GM21526 (cell line): ENCODE results near the gene MEIOSIN.
"Not testable (repeated sequence)": the region's sequence is repeated elsewhere in the genome, so short reads cannot be mapped to it uniquely, and the experiment has no call there.

Source experiments
- ATAC-seq: cut with Tn5 transposase; IDR thresholded peaks from one replicate; pipeline ENCODE4 v1.9.1; 2021; ENCODE audit warnings: moderate library complexity; ENCODE audit not compliant: unreplicated experiment, low FRiP score

Gene MEIOSIN

DNA sequence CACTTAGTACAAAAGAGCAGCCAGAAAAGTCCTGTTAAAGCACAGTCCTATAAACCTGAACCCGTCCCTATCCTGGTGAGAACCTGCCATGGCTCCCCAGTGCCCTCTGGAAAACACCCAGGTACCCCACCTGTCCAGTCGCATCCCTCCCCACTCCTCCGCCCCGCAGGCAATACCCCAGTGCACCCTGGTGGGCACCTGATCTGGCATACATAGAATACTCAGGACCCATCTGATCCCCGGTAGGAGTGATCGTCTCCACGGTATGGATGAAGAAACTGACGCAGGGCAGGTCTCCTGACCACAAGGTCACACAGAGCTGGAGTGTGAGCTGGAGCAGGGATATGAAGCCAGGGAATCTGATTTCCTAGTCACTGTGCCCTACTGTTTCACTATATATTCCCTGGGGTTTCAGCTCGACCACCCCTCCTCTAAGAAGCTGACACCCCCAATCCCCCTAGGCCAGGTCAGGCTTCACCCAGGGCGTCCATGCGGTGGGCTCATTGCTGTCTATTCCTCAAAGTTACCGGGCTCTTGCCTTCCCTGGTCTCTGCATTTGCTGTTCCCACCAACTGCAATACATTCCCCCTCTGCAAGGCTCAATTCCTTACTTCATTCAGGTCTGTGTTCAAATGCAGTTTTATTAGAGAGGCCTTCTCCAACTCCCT is 15.1 kb upstream of the MEIOSIN start:
- ATAC-seq = no peak

GRCh38 chr19:45720065-45720464 is 13.2 kb upstream of the MEIOSIN start:
- not testable (repeated sequence) for ATAC-seq

- ATAC-seq = not testable (repeated sequence)
Measured at GRCh38 chr19:45728683-45729082, 4.6 kb upstream of the MEIOSIN start.

DNA sequence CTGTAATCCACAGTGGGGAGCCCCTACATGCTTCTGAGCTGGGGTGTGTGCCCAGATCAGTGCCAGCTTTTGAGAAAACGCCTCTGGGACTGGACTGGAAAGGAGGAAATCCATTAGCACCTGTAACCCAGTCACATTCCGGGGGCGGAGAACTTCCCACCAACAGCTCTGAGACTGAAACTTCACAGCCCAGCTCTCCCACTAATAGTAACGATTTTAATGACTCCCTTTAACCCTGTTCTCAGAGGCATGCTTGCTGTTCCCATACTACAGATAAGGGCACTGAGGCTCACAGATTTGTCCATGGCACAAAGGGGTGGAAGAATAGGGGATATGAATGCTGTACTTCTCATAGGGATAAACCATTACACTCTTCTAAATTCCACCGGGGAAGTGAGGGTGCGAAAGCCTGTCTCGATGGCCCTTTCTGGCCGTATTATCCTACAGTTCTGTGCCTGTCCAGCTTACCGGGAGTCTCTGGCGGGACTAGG is 3.4 kb upstream of the MEIOSIN start:
- no peak for ATAC-seq

GRCh38 chr19:45730368-45731288 is 2.6 kb upstream of the MEIOSIN start, which contains the start of gene FBXO46:
TSS of gene FBXO46 (minus strand) at chr19:45730896. CDS start at chr19:45713495, 17,401 bp downstream.
- peak; percentile 67 for ATAC-seq

DNA sequence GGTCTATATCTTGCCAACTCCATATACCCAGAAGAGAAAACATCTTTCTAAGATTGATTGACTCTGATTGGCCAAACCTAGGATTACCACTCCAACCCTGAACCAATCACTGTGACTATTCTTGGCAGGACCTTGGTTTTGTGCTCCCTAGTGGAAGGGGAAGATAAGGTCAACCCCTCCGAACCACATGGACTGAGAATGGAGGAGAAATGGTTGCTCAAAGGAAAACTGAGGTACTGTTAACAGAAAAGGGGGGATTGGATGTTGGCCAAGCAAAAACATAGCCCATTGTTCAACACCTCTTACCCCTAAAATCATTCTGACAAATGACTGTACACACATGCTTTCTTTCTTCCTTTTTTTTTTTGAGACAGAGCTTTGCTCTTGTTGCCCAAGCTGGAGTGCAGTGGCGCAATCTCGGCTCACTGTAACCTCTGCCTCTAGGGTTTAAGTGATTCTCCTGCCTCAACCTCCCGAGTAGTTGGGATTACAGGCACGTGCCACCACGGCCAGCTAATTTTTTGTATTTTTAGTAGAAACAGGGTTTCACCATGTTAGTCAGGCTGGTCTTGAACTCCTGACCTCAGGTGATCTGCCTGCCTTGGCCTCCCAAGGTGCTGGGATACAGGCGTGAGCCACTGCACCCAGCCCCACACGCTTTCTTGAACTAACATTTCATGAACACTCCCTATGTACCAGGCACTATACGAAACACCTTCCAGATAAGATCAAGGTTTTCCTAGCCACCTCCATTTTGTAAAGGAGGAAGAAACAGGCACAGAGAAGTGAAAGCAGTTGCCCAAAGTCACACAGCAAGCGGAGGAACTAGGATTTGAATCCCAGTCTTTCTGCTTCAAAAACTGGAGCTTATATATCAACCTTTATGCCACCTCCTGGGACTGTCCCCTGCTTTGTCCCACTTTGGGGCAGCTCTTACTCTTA is 6.5 kb downstream of the MEIOSIN start:
- no peak for ATAC-seq

GRCh38 chr19:45742969-45743368 is 9.7 kb downstream of the MEIOSIN start:
- no peak for ATAC-seq

- ATAC-seq = no peak
Measured at GRCh38 chr19:45745606-45746005, 12.4 kb downstream of the MEIOSIN start.

- ATAC-seq = no peak
Measured at GRCh38 chr19:45746866-45747265, 13.6 kb downstream of the MEIOSIN start.

DNA sequence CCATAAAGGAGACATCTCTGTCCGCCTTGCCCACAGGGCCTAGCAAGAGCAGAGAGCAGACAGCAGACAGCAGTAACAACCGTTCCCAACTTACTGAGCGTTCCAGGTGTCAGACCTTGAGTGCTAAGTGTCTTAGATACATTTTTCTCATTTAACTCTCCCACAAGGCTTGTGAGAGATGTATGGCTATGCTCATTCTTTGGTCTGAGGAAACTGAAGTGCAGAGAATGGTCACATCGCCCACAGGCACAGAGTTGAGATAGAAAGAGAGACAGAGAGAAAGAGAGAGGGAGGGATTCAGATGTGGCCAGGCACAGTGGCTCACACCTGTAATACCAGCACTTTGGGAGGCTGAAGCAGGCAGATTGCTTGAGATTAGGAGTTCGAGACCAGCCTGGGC is 14.3 kb downstream of the MEIOSIN start:
- no peak for ATAC-seq

DNA sequence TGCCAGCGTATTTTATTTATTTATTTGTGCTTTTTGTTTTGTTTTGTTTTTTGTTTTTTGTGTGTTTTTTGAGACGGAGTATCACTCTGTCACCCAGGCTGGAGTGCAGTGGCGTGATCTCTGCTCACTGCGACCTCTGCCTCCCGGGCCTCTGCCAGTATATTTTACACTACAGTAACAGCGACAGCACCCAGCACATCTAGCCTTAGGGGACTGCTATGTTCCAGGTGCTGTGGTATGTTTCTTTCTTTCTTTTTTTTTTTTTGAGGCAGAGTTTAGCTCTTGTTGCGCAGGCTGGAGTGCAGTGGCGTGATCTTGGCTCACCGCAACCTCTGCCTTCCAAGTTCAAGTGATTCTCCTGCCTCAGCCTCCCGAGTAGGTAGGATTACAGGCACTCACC is 18.2 kb downstream of the MEIOSIN start:
- ATAC-seq = not testable (repeated sequence)

GRCh38 chr19:45752639-45753038 is 19.4 kb downstream of the MEIOSIN start:
- no peak for ATAC-seq

GRCh38 chr19:45753548-45753947 is 20.3 kb downstream of the MEIOSIN start:
- ATAC-seq = no peak

DNA sequence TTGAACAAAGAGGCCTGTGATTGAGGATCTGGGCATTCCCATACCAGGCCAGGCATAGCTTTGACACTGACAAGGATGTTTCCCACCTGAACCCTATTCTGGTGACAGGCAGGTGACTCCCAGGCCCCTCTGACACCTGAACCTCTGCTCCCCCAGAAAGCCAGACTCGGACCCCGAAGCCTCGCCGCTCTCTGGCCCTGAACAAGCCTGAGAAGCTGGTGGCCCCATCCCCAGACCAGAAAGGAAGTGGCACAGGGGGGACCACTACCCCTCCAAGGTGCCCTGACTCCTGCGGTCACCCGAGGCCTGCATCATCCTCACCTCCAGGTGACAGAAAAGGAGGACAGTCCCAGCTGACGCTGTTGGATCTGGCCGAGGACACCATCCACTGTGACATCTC is 21.1 kb downstream of the MEIOSIN start:
- ATAC-seq = no peak

DNA sequence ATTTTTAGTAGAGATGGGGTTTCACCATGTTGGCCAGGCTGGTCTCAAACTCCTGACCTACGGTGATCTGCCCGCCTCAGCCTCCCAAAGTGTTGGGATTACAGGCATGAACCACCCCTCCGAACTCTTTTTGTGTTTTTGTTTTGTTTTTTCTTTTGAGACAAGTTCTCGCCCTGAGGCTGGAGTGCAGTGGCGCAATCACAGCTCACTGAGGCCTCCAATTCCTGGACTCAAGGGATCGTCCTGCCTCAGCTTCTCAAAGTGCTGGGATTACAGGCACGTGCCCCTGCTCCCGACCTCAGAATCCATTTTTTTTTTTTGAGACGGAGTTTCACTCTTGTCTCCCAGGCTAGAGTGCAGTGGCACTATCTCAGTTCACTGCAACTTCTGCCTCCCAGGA is 24.5 kb downstream of the MEIOSIN start:
- no peak for ATAC-seq

- no peak for ATAC-seq
Measured at GRCh38 chr19:45758921-45759320, 25.7 kb downstream of the MEIOSIN start.

- no peak for ATAC-seq
Measured at GRCh38 chr19:45761714-45762113, 28.5 kb downstream of the MEIOSIN start.

DNA sequence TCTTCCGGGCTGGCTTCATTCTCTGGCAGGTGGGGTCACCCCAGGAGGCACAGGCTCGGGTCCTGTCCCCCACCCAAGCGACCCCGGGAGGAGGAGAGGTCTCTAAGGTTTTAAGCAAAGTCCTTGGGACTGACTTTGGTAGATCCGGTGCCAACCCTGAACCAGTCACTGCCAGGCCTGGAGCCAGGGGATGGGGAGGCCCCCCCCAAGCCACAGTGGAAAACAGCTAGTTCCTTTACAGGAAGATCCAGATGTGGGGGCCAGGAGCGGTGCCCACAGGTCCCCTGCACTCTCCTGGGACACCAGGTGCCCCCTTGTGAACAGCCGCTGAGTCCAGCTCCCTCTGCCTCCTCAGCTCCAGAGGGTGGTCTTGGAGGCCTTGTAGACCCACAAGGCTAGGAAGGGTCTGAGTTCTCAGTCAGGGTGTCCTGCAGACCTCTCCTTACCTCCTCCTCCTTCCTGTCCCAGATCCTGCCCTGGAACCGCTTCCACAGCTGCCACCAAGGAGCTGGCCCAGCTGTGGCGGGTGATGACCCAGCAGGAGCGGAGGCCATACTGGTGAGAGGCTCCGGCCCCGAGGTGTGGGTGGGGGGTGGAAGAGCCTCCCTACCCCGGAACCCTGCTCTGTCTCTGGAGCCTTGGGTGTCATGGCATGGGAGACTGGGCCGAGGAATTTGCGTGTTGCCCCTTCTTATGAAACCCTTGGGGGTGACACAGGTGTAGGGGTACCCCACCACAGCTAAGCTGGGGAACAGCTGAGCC is 29.8 kb downstream of the MEIOSIN start:
- no peak for ATAC-seq

GRCh38 chr19:45763691-45764294 is 30.6 kb downstream of the MEIOSIN start:
- no peak for ATAC-seq
